Psoas muscle (tissue), 8 donors: ENCODE results near the gene LDAH. TPM values are rescaled to one million over a fixed set of nuclear protein-coding genes. Genes with fewer than 3 reads are reported as not detected.

Experiments used
- ATAC-seq, 4 donors: fragments of 200-7000 bp; cut with Tn5 transposase; one replicate each; pipeline ENCODE4 v1.9.1; 2020; ENCODE audit warnings: moderate library complexity in 3 of 4, mild to moderate bottlenecking in 2 of 4
- DNase-seq, 2 donors: peaks; one replicate each; pipeline ENCODE4 v3.0.0-alpha.2; 2020
- H3K27ac ChIP-seq: fragments of 200-600 bp; one replicate; pipeline ENCODE4 v1.8.0; 2022
- H3K27me3 ChIP-seq, 3 donors: fragments of 200-600 bp in 1 of 3; one replicate each; pipeline versions ENCODE4 v1.6.1 to v1.8.0; 2013 to 2022; ENCODE audit warnings: low read length in 2 of 3, mild to moderate bottlenecking in 2 of 3, moderate library complexity in 1 of 3; ENCODE audit not compliant: insufficient read depth in 3 of 3
- H3K36me3 ChIP-seq, 2 donors: fragments of 200-600 bp in 1 of 2; one replicate each; pipeline versions ENCODE4 v1.6.1 to v1.8.0; 2013 to 2022; ENCODE audit warnings: low read depth in 1 of 2, mild to moderate bottlenecking in 1 of 2, moderate library complexity in 1 of 2; ENCODE audit not compliant: insufficient read depth in 1 of 2
- H3K4me1 ChIP-seq: fragments of 200-600 bp; one replicate; pipeline ENCODE4 v1.8.0; 2022
- H3K4me3 ChIP-seq: fragments of 200-600 bp; one replicate; pipeline ENCODE4 v1.8.0; 2022; ENCODE audit warnings: mild to moderate bottlenecking
- H3K9me3 ChIP-seq: fragments of 200-600 bp; one replicate; pipeline ENCODE4 v1.8.0; 2022
- WGBS, 3 donors: extraction: QIAGEN DNeasy Blood & Tissue Kit; methylation state at CpG; one replicate each; pipeline versions ENCODE4 v1.1.6 to v1.1.7; 2013; 5-methylcytosine and 5-hydroxymethylcytosine counted together
- intact Hi-C, 2 donors: fragments of 100-400 bp; cut with DNase I; formaldehyde crosslinking; loops; one replicate each; pipeline versions ENCODE4 v1.11.0 to v1.14.2; 2022
- polyA plus RNA-seq, 3 donors: library from polyadenylated mRNA; stranded (reverse); fragments of 200-250 nt; gene quantifications; one replicate each; pipeline ENCODE4 v1.2.3, GENCODE V29; 2013
- total RNA-seq, 4 donors: library from RNA; stranded (reverse); fragmentation: NEBNext Ultra II Directional in 2 of 4; extraction: Animal tissue kit (Norgen Biotek cat#: 25700) in 2 of 4; gene quantifications; one replicate each; pipeline versions ENCODE4 v1.2.1 to v1.2.4, GENCODE V29; 2021 to 2023
- TF ChIP-seq, protein P1 (sequence below): fragments of 200-600 bp; IDR thresholded peaks from one replicate; pipeline ENCODE4 v1.8.0; 2022; ENCODE audit warnings: antibody characterized with exemption
- donor health status: healthy with polysubstance abuse.
- donor health status: DM: no; HTN: no; CAD: no; lungs with moderate emphysema.
- donor health status: Bipolar disorder and iron deficiency.
- donor health status: healthy.
- donor health status: DM: yes; HTN: yes; CAD: no.
- donor health status: DM: no; HTN: no; CAD: no.
- donor health status: DM: no; HTN: no; CAD: no.
- donor health status: DM: yes; HTN: yes; CAD: no.

Gene LDAH
- total and polyA plus RNA-seq, 7 donors: 0.56 to 1.9 (median 1.6) TPM

DNA sequence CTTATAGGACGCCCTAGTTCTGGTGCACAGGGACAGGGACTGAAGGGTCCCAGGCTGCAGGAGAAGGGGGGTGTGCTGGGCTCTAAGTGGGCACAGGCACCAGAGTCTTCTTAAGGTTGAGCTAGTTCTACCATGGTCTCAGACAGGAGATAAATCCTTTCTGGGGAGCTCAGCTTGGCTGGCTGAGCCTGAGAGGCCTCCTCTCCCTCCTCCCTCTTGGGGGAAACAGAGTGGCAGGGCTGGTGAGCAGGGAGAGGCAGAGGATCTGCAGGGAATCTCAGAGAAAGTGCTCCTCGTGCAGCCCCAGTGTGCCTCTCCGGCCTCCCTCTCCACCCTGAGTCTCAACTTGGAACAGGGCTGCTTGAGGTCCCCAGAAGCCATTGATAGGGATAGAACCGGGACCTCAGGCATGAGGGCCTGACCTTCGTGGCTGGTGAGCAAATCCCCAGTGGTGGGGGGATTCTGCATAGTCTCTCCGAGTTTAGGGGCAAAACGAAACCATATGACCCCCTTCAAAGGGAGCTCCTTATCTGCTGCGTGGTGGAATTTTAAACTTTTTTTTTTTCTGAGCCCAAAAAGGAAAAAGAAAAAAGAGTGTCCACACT lies 153.9 kb downstream of the LDAH start:
- 74 to 79% (median 76%) methylated on average over 8 of the region's 8 CpGs for WGBS, 3 donors
- H3K36me3 ChIP-seq: no peaks in the 10 kb centered on the region
- no peak for DNase-seq
- H3K9me3 ChIP-seq: no peaks in the 10 kb centered on the region
- TF ChIP-seq, protein P1, sequence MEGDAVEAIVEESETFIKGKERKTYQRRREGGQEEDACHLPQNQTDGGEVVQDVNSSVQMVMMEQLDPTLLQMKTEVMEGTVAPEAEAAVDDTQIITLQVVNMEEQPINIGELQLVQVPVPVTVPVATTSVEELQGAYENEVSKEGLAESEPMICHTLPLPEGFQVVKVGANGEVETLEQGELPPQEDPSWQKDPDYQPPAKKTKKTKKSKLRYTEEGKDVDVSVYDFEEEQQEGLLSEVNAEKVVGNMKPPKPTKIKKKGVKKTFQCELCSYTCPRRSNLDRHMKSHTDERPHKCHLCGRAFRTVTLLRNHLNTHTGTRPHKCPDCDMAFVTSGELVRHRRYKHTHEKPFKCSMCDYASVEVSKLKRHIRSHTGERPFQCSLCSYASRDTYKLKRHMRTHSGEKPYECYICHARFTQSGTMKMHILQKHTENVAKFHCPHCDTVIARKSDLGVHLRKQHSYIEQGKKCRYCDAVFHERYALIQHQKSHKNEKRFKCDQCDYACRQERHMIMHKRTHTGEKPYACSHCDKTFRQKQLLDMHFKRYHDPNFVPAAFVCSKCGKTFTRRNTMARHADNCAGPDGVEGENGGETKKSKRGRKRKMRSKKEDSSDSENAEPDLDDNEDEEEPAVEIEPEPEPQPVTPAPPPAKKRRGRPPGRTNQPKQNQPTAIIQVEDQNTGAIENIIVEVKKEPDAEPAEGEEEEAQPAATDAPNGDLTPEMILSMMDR: no peak
- peaks cover 3 to 93% (median 54%) of the 10 kb centered on the region in 3 donors for H3K27me3 ChIP-seq
- H3K4me3 ChIP-seq: no peak overlapping the region
- intact Hi-C loops: loop anchor here in 1 of 2 donors (10.0 kb wide), 1 partner anchor 376 kb away; the partner anchor contains the start of gene APOB
- no peak for ATAC-seq
- peaks cover 4% of the 10 kb centered on the region for H3K4me1 ChIP-seq
- no peak overlapping the region for H3K27ac ChIP-seq

DNA sequence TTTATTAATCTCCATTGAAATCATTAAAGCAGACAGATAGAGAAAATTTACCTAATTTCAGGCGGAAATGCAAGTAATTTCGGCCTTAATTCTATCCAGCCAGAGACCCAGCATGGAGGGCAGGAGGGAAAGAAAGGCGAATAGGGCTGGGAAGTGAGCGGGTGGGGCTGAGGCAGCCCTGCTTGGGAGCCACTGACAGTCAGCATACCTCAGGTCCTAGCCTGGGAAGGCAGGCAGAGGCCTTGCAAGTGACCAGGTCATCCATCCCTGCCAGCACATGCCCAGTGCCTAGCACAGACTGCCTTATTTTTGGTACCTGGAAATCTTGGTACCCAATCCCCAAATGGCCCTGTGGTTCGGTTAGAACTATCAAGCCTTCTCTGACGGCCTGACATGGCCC lies 154.4 kb downstream of the LDAH start:
- Histone ChIP-seq H3K4me1 (peaks cover 4% of the 10 kb centered on the region), H3K27ac (no peak overlapping the region), H3K27me3 (peaks cover 3 to 94% (median 56%) of the 10 kb centered on the region in 3 donors), H3K4me3 (no peak overlapping the region), H3K36me3 (no peaks in the 10 kb centered on the region), H3K9me3 (no peaks in the 10 kb centered on the region)
- WGBS, 3 donors: 95 to 99% (median 97%) methylated on average over 5 to 6 of the region's 6 CpGs
- intact Hi-C loops: loop anchor here in 1 of 2 donors (10.0 kb wide), 1 partner anchor 376 kb away; the partner anchor contains the start of gene APOB
- DNase-seq (no peak), ATAC-seq (no peak)
- TF ChIP-seq, protein P1: no peak

DNA sequence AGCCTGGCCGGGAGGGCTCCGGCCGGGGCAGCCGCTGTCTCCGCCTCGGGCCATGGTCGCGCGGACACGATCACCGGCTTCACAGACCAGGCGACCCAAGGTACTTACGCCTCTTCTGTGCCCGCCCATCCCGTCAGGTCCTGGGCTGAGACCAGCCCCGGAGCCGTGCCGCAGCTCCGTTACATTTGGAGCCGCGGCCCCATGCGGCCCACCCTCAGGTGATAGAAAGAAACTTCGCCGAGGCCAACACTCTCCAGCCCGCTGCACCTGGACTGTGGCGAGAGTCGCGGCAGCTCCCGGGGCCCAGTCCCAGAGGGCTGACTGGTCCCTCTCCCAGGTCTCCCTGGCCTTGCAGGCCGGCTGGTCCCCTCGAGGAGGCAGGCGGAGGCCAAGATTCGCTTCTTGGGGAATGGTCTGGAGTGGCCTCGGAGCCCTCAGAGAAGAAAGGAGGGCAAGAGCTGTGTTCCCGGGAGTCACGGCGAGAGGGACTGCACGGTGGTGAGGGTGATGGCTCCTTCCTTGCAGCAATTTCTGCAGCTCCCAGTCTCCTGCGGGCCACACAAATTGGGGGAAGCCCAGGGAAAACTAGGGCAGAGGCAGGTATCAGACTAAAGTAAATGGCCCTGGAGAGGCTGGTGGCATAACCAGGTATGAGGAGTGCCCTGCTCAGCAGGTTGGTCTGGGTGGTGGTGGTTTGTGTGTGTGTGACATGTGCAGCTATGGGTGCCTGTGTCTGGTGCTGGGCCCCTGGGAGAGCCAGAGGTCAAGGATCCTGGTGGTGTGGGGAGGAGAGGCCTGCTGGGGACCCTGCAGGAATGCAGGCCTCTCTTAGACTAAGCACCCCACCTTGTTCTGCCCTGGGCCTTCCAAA lies 155.1 kb downstream of the LDAH start:
- no peak overlapping the region for H3K27ac ChIP-seq
- H3K9me3 ChIP-seq: no peaks in the 10 kb centered on the region
- H3K27me3 ChIP-seq: peaks cover 3 to 96% (median 56%) of the 10 kb centered on the region in 3 donors
- intact Hi-C loops: loop anchor here in 1 of 2 donors (10.0 kb wide), 1 partner anchor 377 kb away; the partner anchor contains the start of gene APOB
- WGBS, 3 donors: 33 to 39% (median 34%) methylated on average over 31 to 39 of the region's 39 CpGs
- no peaks in the 10 kb centered on the region for H3K36me3 ChIP-seq
- H3K4me3 ChIP-seq: peak overlapping the region; percentile 50
- TF ChIP-seq, protein P1: no peak
- peaks cover 4% of the 10 kb centered on the region for H3K4me1 ChIP-seq
- ATAC-seq: peak in 1 of 4 donors; percentile 9
- DNase-seq: no peak

DNA sequence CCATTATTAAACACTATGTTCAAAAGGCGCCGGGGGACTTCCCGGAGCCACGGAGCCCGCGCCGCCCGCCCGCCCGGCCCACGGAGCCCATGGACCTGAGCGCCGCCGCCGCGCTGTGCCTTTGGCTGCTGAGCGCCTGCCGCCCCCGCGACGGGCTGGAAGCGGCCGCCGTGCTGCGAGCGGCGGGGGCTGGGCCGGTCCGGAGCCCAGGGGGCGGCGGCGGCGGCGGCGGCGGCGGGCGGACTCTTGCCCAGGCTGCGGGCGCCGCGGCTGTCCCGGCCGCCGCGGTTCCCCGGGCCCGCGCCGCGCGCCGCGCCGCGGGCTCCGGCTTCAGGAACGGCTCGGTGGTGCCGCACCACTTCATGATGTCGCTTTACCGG lies 155.8 kb downstream of the LDAH start:
- H3K36me3 ChIP-seq: no peaks in the 10 kb centered on the region
- H3K27ac ChIP-seq: no peak overlapping the region
- 0 to 1% (median 0%) methylated on average over 12 to 62 of the region's 62 CpGs for WGBS, 3 donors
- peak overlapping the region; percentile 59 for H3K4me3 ChIP-seq
- no peak for DNase-seq
- intact Hi-C loops: loop anchor here in 1 of 2 donors (10.0 kb wide), 1 partner anchor 378 kb away; the partner anchor contains the start of gene APOB
- H3K9me3 ChIP-seq: no peaks in the 10 kb centered on the region
- ATAC-seq: peak in 3 of 4 donors; percentile 14 to 49 (median 27)
- TF ChIP-seq, protein P1: no peak
- H3K27me3 ChIP-seq: peaks cover 3 to 96% (median 51%) of the 10 kb centered on the region in 3 donors
- H3K4me1 ChIP-seq: peaks cover 4% of the 10 kb centered on the region
